HEK293 (cell line): ENCODE data around the gene NAT10.

Source experiments
- CTCF ChIA-PET: fragments of 350-600 bp; formaldehyde crosslinking; extraction: SDS; loops from one replicate; lab custom pipeline; 2021; ENCODE audit warnings: antibody characterized with exemption; lab: Yijun Ruan, JAX
- POLR2A ChIA-PET: fragments of 300-600 bp; formaldehyde crosslinking; extraction: SDS; loops from one replicate; lab custom pipeline; 2020; ENCODE audit warnings: antibody characterized with exemption, inconsistent platforms; lab: Yijun Ruan, JAX
- H3K27ac ChIP-seq: fragments of 200-500 bp; sonication (Bioruptor generic); 2 replicates; pipeline ENCODE4 v1.5.1; 2014; ENCODE audit warnings: low read depth, low read length, control low read depth, inconsistent platforms; ENCODE audit errors: extremely low read depth
- H3K36me3 ChIP-seq, 2 experiments: fragments of 200-500 bp in 1 of 2; sonication (Bioruptor generic) in 1 of 2; 1 replicate in 1 of 2; 2 replicates in 1 of 2; pipeline ENCODE4 v1.5.1; 2014 to 2017; ENCODE audit warnings: inconsistent platforms in 2 of 2, low read length in 2 of 2; ENCODE audit not compliant: control insufficient read depth in 2 of 2, insufficient read depth in 1 of 2
- H3K4me1 ChIP-seq: fragments of 200-500 bp; sonication (Bioruptor generic); 2 replicates; pipeline ENCODE4 v1.5.1; 2014; ENCODE audit warnings: mild to moderate bottlenecking, low read length, inconsistent platforms; ENCODE audit not compliant: control insufficient read depth, insufficient read depth
- H3K4me3 ChIP-seq: 2 replicates; pipeline ENCODE4 v1.5.1; 2011; ENCODE audit warnings: low read depth, mild to moderate bottlenecking, control low read depth, low read length, moderate library complexity
- H3K9me3 ChIP-seq: fragments of 200-500 bp; sonication (Bioruptor generic); 2 replicates; pipeline ENCODE4 v1.5.1; 2014; ENCODE audit warnings: low read depth, low read length, inconsistent platforms; ENCODE audit not compliant: control insufficient read depth, insufficient read depth
- FEZF1 ChIP-seq: fragments of 450-650 bp; formaldehyde crosslinking; IDR thresholded peaks from 2 replicates; pipeline ENCODE4 v1.5.1; 2016; ENCODE audit warnings: missing biosample characterization, missing genetic modification characterization
- GFI1B ChIP-seq: fragments of 450-650 bp; formaldehyde crosslinking; IDR thresholded peaks from 2 replicates; pipeline ENCODE4 v1.5.1; 2016; ENCODE audit warnings: missing biosample characterization, missing genetic modification characterization
- GLIS1 ChIP-seq: fragments of 450-650 bp; formaldehyde crosslinking; IDR thresholded peaks from 2 replicates; pipeline ENCODE4 v1.5.1; 2016; ENCODE audit warnings: missing biosample characterization, missing genetic modification characterization
- HOXD13 ChIP-seq: sonication (generic); formaldehyde crosslinking; IDR thresholded peaks from 2 replicates; pipeline ENCODE4 v1.8.0; 2022; ENCODE audit warnings: missing genetic modification reagents, borderline replicate concordance
- KLF9 ChIP-seq: fragments of 450-650 bp; formaldehyde crosslinking; IDR thresholded peaks from 2 replicates; pipeline ENCODE4 v1.5.1; 2016; ENCODE audit warnings: missing biosample characterization, missing genetic modification characterization, low read depth
- MEIS1 ChIP-seq: sonication (generic); formaldehyde crosslinking; IDR thresholded peaks from 2 replicates; pipeline ENCODE4 v1.8.1; 2022; ENCODE audit warnings: missing genetic modification reagents, mild to moderate bottlenecking, borderline replicate concordance
- MZF1 ChIP-seq: fragments of 450-650 bp; formaldehyde crosslinking; IDR thresholded peaks from 2 replicates; pipeline ENCODE4 v1.5.1; 2017; ENCODE audit warnings: missing biosample characterization, missing genetic modification characterization, borderline replicate concordance
- PRDM2 ChIP-seq: fragments of 450-650 bp; formaldehyde crosslinking; IDR thresholded peaks from 2 replicates; pipeline ENCODE4 v1.5.1; 2016; ENCODE audit warnings: missing biosample characterization, missing genetic modification characterization, borderline replicate concordance
- ZBTB20 ChIP-seq: fragments of 450-650 bp; formaldehyde crosslinking; IDR thresholded peaks from 2 replicates; pipeline ENCODE4 v1.5.1; 2016; ENCODE audit warnings: missing biosample characterization, missing genetic modification characterization
- ZBTB49 ChIP-seq: fragments of 450-650 bp; formaldehyde crosslinking; IDR thresholded peaks from 2 replicates; pipeline ENCODE4 v1.5.1; 2016; ENCODE audit warnings: missing biosample characterization, missing genetic modification characterization, low read depth
- ZBTB8A ChIP-seq: fragments of 450-650 bp; formaldehyde crosslinking; IDR thresholded peaks from 2 replicates; pipeline ENCODE4 v1.5.1; 2016; ENCODE audit warnings: missing biosample characterization, missing genetic modification characterization
- ZNF132 ChIP-seq: fragments of 450-650 bp; formaldehyde crosslinking; IDR thresholded peaks from 2 replicates; pipeline ENCODE4 v1.5.1; 2017; ENCODE audit warnings: missing biosample characterization, missing genetic modification characterization, borderline replicate concordance
- ZNF223 ChIP-seq: fragments of 450-650 bp; formaldehyde crosslinking; IDR thresholded peaks from 2 replicates; pipeline ENCODE4 v1.5.1; 2016; ENCODE audit warnings: missing biosample characterization, missing genetic modification characterization
- ZNF24 ChIP-seq: fragments of 450-650 bp; formaldehyde crosslinking; IDR thresholded peaks from 2 replicates; pipeline ENCODE4 v1.5.1; 2016; ENCODE audit warnings: missing biosample characterization, missing genetic modification characterization
- ZNF26 ChIP-seq: fragments of 450-650 bp; formaldehyde crosslinking; IDR thresholded peaks from 2 replicates; pipeline ENCODE4 v1.5.1; 2016; ENCODE audit warnings: missing biosample characterization, missing genetic modification characterization
- ZNF274 ChIP-seq, 2 experiments: fragments of 200-500 bp in 1 of 2; fragments of 450-650 bp in 1 of 2; sonication (Bioruptor generic) in 1 of 2; formaldehyde crosslinking in 1 of 2; IDR thresholded peaks; 2 replicates each; pipeline versions ENCODE4 v1.5.1 to v1.6.1; 2014 to 2016; ENCODE audit warnings: borderline replicate concordance in 1 of 2, inconsistent platforms in 1 of 2, low read length in 1 of 2, missing biosample characterization in 1 of 2, missing genetic modification characterization in 1 of 2
- ZNF398 ChIP-seq: fragments of 450-650 bp; formaldehyde crosslinking; IDR thresholded peaks from 2 replicates; pipeline ENCODE4 v1.5.1; 2017; ENCODE audit warnings: missing biosample characterization, missing genetic modification characterization
- ZNF521 ChIP-seq: fragments of 450-650 bp; formaldehyde crosslinking; IDR thresholded peaks from 2 replicates; pipeline ENCODE4 v1.5.1; 2017; ENCODE audit warnings: missing biosample characterization, mild to moderate bottlenecking, missing genetic modification characterization
- ZNF692 ChIP-seq: fragments of 450-650 bp; formaldehyde crosslinking; IDR thresholded peaks from 2 replicates; pipeline ENCODE4 v1.5.1; 2016; ENCODE audit warnings: missing biosample characterization, missing genetic modification characterization
- ZNF785 ChIP-seq: fragments of 450-650 bp; formaldehyde crosslinking; IDR thresholded peaks from 2 replicates; pipeline ENCODE4 v1.5.1; 2016; ENCODE audit warnings: missing biosample characterization, missing genetic modification characterization
- ZSCAN5A ChIP-seq: fragments of 450-650 bp; formaldehyde crosslinking; IDR thresholded peaks from 2 replicates; pipeline ENCODE4 v1.5.1; 2016; ENCODE audit warnings: missing biosample characterization, missing genetic modification characterization

Gene NAT10

GRCh38 chr11:34146866-34147265 lies 41.4 kb downstream of the NAT10 start:
- no peaks in the 10 kb centered on the region for H3K4me1 ChIP-seq
- CTCF ChIA-PET = no interaction called here
- TF ChIP-seq ZNF223 (tag by site-specific recombination) (no peak), ZNF274 (IDR thresholded peaks at IDR 0.05; ENCODE audit: low read length) (no peak), ZNF274 (tag by site-specific recombination; IDR thresholded peaks at IDR 0.05; ENCODE audit: borderline replicate concordance) (no peak), GLIS1 (tag by site-specific recombination) (no peak), ZNF398 (no peak), ZBTB49 (tag by site-specific recombination) (no peak), FEZF1 (tag by site-specific recombination) (no peak), ZBTB8A (tag by site-specific recombination) (no peak), MEIS1 (CRISPR knock-in tag) (no peak), ZNF26 (no peak), ZNF132 (tag by site-specific recombination) (no peak), ZSCAN5A (tag by site-specific recombination) (no peak), ZNF785 (no peak)
- peaks cover 0 to 98% of the 10 kb centered on the region in 2 experiments for H3K36me3 ChIP-seq
- no peaks in the 10 kb centered on the region for H3K9me3 ChIP-seq
- no peak overlapping the region for H3K4me3 ChIP-seq
- H3K27ac ChIP-seq = no peak overlapping the region
- POLR2A ChIA-PET = no interaction called here

- H3K36me3 ChIP-seq = peaks cover 0 to 98% of the 10 kb centered on the region in 2 experiments
- no peak overlapping the region for H3K4me3 ChIP-seq
- H3K9me3 ChIP-seq = no peaks in the 10 kb centered on the region
- ChIA-PET CTCF (no interaction called here), POLR2A (no interaction called here)
- no peak overlapping the region for H3K27ac ChIP-seq
- H3K4me1 ChIP-seq = no peaks in the 10 kb centered on the region
- TF ChIP-seq ZNF692 (no peak), ZNF24 (tag by site-specific recombination) (no peak), MZF1 (tag by site-specific recombination) (no peak), HOXD13 (no peak), KLF9 (tag by site-specific recombination) (no peak), GFI1B (tag by site-specific recombination) (no peak), ZNF223 (tag by site-specific recombination) (no peak), PRDM2 (tag by site-specific recombination) (no peak), ZNF521 (tag by site-specific recombination) (no peak), ZBTB20 (no peak)
Measured at GRCh38 chr11:34147581-34147980, 42.2 kb downstream of the NAT10 start.
